T-cell (primary cell): ENCODE measurements around the gene THSD7A. TPM values are rescaled to one million over a fixed set of nuclear protein-coding genes. Genes with fewer than 3 reads are reported as not detected.

Source experiments
- ATAC-seq, 4 experiments: fragments of 200-7000 bp in 3 of 4; fragments of 150-1000 bp in 1 of 4; cut with Tn5 transposase; replicated peaks in 1 of 4; 1 replicate in 3 of 4; 2 replicates in 1 of 4; pipeline ENCODE4 v1.10.0; 2021; ENCODE audit warnings: moderate library complexity in 3 of 4, mild to moderate bottlenecking in 2 of 4, moderate number of reproducible peaks in 1 of 4
- CTCF ChIA-PET, 2 donors: fragments of 300-600 bp; sonication (Branson Sonifier 250); formaldehyde crosslinking; loops; one replicate each; lab custom pipeline; 2022; ENCODE audit warnings: antibody characterized with exemption in 2 of 2; lab: Charles Lee
- POLR2A ChIA-PET, 2 donors: fragments of 300-600 bp; sonication (Branson Sonifier 250); formaldehyde crosslinking; loops; one replicate each; lab custom pipeline; 2022; ENCODE audit warnings: antibody characterized with exemption in 2 of 2; lab: Charles Lee
- DNase-seq, 35 experiments: peaks; one replicate each; pipeline versions ENCODE4 v3.0.0 to v3.0.0-alpha.2; 2013 to 2023
- H3K27ac ChIP-seq: one replicate; pipeline ENCODE4 v1.5.1; 2013; ENCODE audit warnings: low read length
- H3K27me3 ChIP-seq, 2 experiments: replicated peaks in 1 of 2; 1 replicate in 1 of 2; 2 replicates in 1 of 2; pipeline versions ENCODE4 v1.6.1 to v1.7.0; 2013; ENCODE audit warnings: low read length in 1 of 2, mixed read lengths in 1 of 2; ENCODE audit not compliant: control insufficient read depth in 2 of 2, insufficient read depth in 2 of 2; ENCODE audit errors: extremely low read depth in 1 of 2
- H3K36me3 ChIP-seq, 2 donors: 1 replicate in 1 of 2; 2 replicates in 1 of 2; pipeline versions ENCODE4 v1.6.1 to v1.7.0; 2013; ENCODE audit warnings: low read length in 1 of 2; ENCODE audit not compliant: control insufficient read depth in 2 of 2, insufficient read depth in 1 of 2; ENCODE audit errors: extremely low read depth in 1 of 2
- H3K4me1 ChIP-seq, 2 experiments: 1 replicate in 1 of 2; 2 replicates in 1 of 2; pipeline versions ENCODE4 v1.6.1 to v1.7.0; 2013; ENCODE audit warnings: low read length in 2 of 2, mixed read lengths in 1 of 2; ENCODE audit not compliant: insufficient read depth in 2 of 2, control insufficient read depth in 1 of 2; ENCODE audit errors: extremely low read depth in 1 of 2
- H3K4me3 ChIP-seq, 2 donors: 1 replicate in 1 of 2; 2 replicates in 1 of 2; pipeline versions ENCODE4 v1.5.1 to v1.7.0; 2013; ENCODE audit warnings: mild to moderate bottlenecking in 2 of 2, low read length in 1 of 2, moderate library complexity in 1 of 2; ENCODE audit not compliant: control insufficient read depth in 1 of 2; ENCODE audit errors: extremely low read depth in 1 of 2
- H3K9me3 ChIP-seq: 2 replicates; pipeline ENCODE4 v1.7.0; 2013
- H3K27ac Mint-ChIP-seq, 2 donors: one replicate each; pipeline ENCODE4 v1.8.0; 2020 to 2021; ENCODE audit warnings: mild to moderate bottlenecking in 2 of 2, mixed read lengths in 2 of 2
- H3K27me3 Mint-ChIP-seq, 2 donors: one replicate each; pipeline ENCODE4 v1.8.0; 2021 to 2022; ENCODE audit warnings: mixed read lengths in 2 of 2
- H3K36me3 Mint-ChIP-seq: one replicate; pipeline ENCODE4 v1.8.0; 2021; ENCODE audit warnings: mixed read lengths
- H3K4me1 Mint-ChIP-seq, 3 donors: one replicate each; pipeline ENCODE4 v1.8.0; 2020 to 2022; ENCODE audit warnings: mixed read lengths in 3 of 3, mild to moderate bottlenecking in 1 of 3
- H3K4me3 Mint-ChIP-seq, 3 donors: one replicate each; pipeline ENCODE4 v1.8.0; 2020 to 2022; ENCODE audit warnings: mild to moderate bottlenecking in 3 of 3, mixed read lengths in 3 of 3, moderate library complexity in 3 of 3
- H3K9me3 Mint-ChIP-seq, 3 donors: one replicate each; pipeline ENCODE4 v1.8.0; 2020 to 2022; ENCODE audit warnings: mixed read lengths in 3 of 3
- WGBS: methylation state at CpG from one replicate; pipeline ENCODE4 v1.1.5; 2013; ENCODE audit warnings: missing lambda C conversion rate; ENCODE audit not compliant: insufficient coverage; 5-methylcytosine and 5-hydroxymethylcytosine counted together
- total RNA-seq, 35 experiments: library from RNA in 6 of 35; stranded (reverse) in 6 of 35; fragments of 120-200 nt in 1 of 35; gene quantifications; one replicate each; pipeline versions ENCODE4 v1.2.1 to v1.2.4 and lab custom pipeline; 2013 to 2026

The THSD7A gene
- total RNA-seq, 5 donors from 2014 or later (not counting 1 experiment from before 2014, with no cell fraction given): 0.08 to 0.33 TPM; not detected in 3

GRCh38 chr7:11576310-11576709 lies 255.7 kb downstream of the THSD7A start:
- ChIA-PET CTCF (no interaction called here), POLR2A (no interaction called here)
- Mint-ChIP-seq H3K4me3 (no peak overlapping the region), H3K27ac (no peak overlapping the region), H3K4me1 (no peaks in the 10 kb centered on the region), H3K27me3 (no peaks in the 10 kb centered on the region), H3K9me3 (peaks cover 0 to 7% (median 2%) of the 10 kb centered on the region in 3 donors), H3K36me3 (no peaks in the 10 kb centered on the region)
- Histone ChIP-seq H3K27me3 (no peaks in the 10 kb centered on the region), H3K4me1 (no peaks in the 10 kb centered on the region), H3K36me3 (no peaks in the 10 kb centered on the region), H3K27ac (no peak overlapping the region), H3K4me3 (no peak overlapping the region), H3K9me3 (no peaks in the 10 kb centered on the region)
- DNase-seq (no peak), ATAC-seq (no peak)
- no CpG with 5 or more reads among the region's 4 CpGs for WGBS

GRCh38 chr7:11573128-11573750 lies 258.8 kb downstream of the THSD7A start:
- DNase-seq (no peak), ATAC-seq (no peak)
- H3K4me1 Mint-ChIP-seq: no peaks in the 10 kb centered on the region
- CTCF ChIA-PET: no interaction called here
- no peak overlapping the region for H3K27ac Mint-ChIP-seq
- POLR2A ChIA-PET: no interaction called here
- no peak overlapping the region for H3K4me3 ChIP-seq
- no peaks in the 10 kb centered on the region for H3K36me3 ChIP-seq
- H3K4me3 Mint-ChIP-seq: no peak overlapping the region
- WGBS: no CpG with 5 or more reads among the region's 1 CpG
- H3K27me3 ChIP-seq: no peaks in the 10 kb centered on the region
- no peak overlapping the region for H3K27ac ChIP-seq
- H3K36me3 Mint-ChIP-seq: no peaks in the 10 kb centered on the region
- no peaks in the 10 kb centered on the region for H3K27me3 Mint-ChIP-seq
- H3K9me3 Mint-ChIP-seq: peaks cover 0 to 10% (median 4%) of the 10 kb centered on the region in 3 donors
- no peaks in the 10 kb centered on the region for H3K9me3 ChIP-seq
- H3K4me1 ChIP-seq: no peaks in the 10 kb centered on the region

DNA sequence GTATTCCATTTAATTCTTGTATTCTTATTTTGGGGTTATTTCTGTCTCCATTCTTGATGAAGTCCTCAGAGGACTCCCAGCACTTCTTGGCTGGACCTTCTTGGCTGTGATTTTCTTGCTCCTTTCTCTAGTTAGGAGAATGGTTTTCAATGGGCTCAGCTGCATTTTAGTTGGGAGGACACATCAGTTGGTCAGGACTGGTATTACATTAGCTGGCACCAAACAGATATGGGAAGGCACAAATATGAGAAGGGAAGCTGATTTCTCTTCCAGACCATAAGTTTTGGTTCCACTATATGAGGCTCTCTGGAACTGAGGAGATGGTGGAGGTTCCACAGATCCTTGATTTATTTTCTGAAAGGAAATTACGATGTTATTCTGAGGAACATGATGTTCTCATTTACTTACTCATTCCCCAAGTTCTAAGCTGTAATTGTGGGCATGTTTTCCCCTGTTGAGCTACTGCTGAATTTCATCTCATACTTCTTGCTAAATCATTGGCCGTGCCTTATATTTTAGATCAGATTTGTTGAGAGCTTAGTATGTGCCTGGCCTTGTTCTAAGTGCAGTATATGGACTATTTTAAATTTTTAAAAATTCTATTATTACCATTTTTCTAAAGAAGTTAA lies 261.0 kb downstream of the THSD7A start:
- CTCF ChIA-PET: no interaction called here
- WGBS: no CpG with 5 or more reads among the region's 2 CpGs

DNA sequence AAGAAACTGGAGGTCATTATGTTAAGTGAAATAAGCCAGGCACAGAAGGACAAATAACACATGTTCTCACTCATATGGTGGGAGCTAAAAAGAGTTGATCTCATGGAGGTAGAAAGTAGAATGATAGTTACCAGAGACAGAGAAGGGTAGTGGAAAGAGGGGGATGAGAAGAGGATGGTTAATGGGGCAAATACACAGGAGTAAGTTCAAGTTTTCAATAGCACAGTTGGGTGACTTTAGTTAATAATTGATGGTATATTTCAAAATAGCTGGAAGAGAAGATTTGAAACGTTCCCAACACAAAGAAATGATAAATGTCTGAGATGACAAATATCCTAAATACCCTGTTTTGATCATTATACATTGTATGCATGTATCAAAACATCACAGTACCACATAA lies 261.8 kb downstream of the THSD7A start:
- Histone ChIP-seq H3K9me3 (no peaks in the 10 kb centered on the region), H3K36me3 (no peaks in the 10 kb centered on the region), H3K4me3 (no peak overlapping the region), H3K27me3 (no peaks in the 10 kb centered on the region), H3K4me1 (no peaks in the 10 kb centered on the region), H3K27ac (no peak overlapping the region)
- no peak overlapping the region for H3K4me3 Mint-ChIP-seq
- ChIA-PET POLR2A (no interaction called here), CTCF (no interaction called here)
- H3K9me3 Mint-ChIP-seq: peaks cover 0 to 10% (median 6%) of the 10 kb centered on the region in 3 donors
- no peak for ATAC-seq
- H3K27ac Mint-ChIP-seq: no peak overlapping the region
- H3K4me1 Mint-ChIP-seq: no peaks in the 10 kb centered on the region
- H3K36me3 Mint-ChIP-seq: no peaks in the 10 kb centered on the region
- H3K27me3 Mint-ChIP-seq: no peaks in the 10 kb centered on the region
- DNase-seq: no peak
- no CpG with 5 or more reads among the region's 1 CpG for WGBS

More for the DNA sequence above, 261.0 kb downstream of the THSD7A start:
- POLR2A ChIA-PET: interaction anchor here in 1 of 2 donors (0.7 kb wide), 1 partner anchor 35 kb away, joined by 3 read pairs; no protein-coding TSS in a partner anchor
- Histone ChIP-seq H3K36me3 (no peaks in the 10 kb centered on the region), H3K4me1 (no peaks in the 10 kb centered on the region), H3K9me3 (no peaks in the 10 kb centered on the region), H3K27me3 (no peaks in the 10 kb centered on the region), H3K4me3 (no peak overlapping the region), H3K27ac (no peak overlapping the region)
- ATAC-seq (no peak), DNase-seq (no peak)
- no peaks in the 10 kb centered on the region for H3K36me3 Mint-ChIP-seq
- H3K4me3 Mint-ChIP-seq: no peak overlapping the region
- H3K27me3 Mint-ChIP-seq: no peaks in the 10 kb centered on the region
- no peaks in the 10 kb centered on the region for H3K4me1 Mint-ChIP-seq
- H3K27ac Mint-ChIP-seq: no peak overlapping the region
- H3K9me3 Mint-ChIP-seq: peaks cover 0 to 10% (median 6%) of the 10 kb centered on the region in 3 donors

DNA sequence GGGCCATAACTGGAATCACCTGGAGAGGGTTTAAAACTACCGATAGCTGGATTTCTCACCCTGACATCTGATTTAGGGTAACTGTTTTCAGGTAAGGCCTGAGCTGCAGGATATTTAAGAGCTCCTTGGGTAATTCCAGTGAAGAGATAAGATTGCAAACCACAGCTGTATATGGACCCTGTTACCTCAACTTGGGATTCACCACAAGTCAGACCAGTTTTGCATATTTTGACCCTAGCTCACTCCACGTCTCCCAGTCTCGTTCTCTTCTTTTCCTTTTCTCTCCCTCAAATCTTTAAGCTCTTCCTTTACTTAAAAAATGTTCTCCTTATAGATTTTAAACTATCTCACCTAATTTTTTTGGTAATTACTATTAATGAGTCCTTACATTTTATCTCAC lies 264.4 kb downstream of the THSD7A start:
- Histone ChIP-seq H3K4me3 (no peak overlapping the region), H3K36me3 (no peaks in the 10 kb centered on the region), H3K9me3 (no peaks in the 10 kb centered on the region), H3K27ac (no peak overlapping the region), H3K4me1 (no peaks in the 10 kb centered on the region), H3K27me3 (no peaks in the 10 kb centered on the region)
- no peak overlapping the region for H3K27ac Mint-ChIP-seq
- ChIA-PET CTCF (no interaction called here), POLR2A (no interaction called here)
- no peak overlapping the region for H3K4me3 Mint-ChIP-seq
- no peaks in the 10 kb centered on the region for H3K36me3 Mint-ChIP-seq
- no peaks in the 10 kb centered on the region for H3K27me3 Mint-ChIP-seq
- H3K9me3 Mint-ChIP-seq: peaks cover 0 to 4% (median 4%) of the 10 kb centered on the region in 3 donors
- H3K4me1 Mint-ChIP-seq: no peaks in the 10 kb centered on the region
- DNase-seq (no peak), ATAC-seq (no peak)
- 100% methylated on average over 1 of the region's 3 CpGs for WGBS

- Histone ChIP-seq H3K36me3 (no peaks in the 10 kb centered on the region), H3K9me3 (no peaks in the 10 kb centered on the region), H3K4me1 (no peaks in the 10 kb centered on the region), H3K27me3 (no peaks in the 10 kb centered on the region), H3K27ac (no peak overlapping the region), H3K4me3 (no peak overlapping the region)
- no peak overlapping the region for H3K4me3 Mint-ChIP-seq
- ChIA-PET CTCF (no interaction called here), POLR2A (no interaction called here)
- DNase-seq (no peak), ATAC-seq (no peak)
- no peaks in the 10 kb centered on the region for H3K4me1 Mint-ChIP-seq
- H3K27ac Mint-ChIP-seq: no peak overlapping the region
- 45% methylated on average over 1 of the region's 2 CpGs for WGBS
- peaks cover 0 to 5% (median 2%) of the 10 kb centered on the region in 3 donors for H3K9me3 Mint-ChIP-seq
- H3K36me3 Mint-ChIP-seq: no peaks in the 10 kb centered on the region
- H3K27me3 Mint-ChIP-seq: no peaks in the 10 kb centered on the region
Observed at GRCh38 chr7:11557627-11558026, 274.4 kb downstream of the THSD7A start.
